NCI-H2107 treated with DMSO at 0.1 percent for 48 hours (cell line): ENCODE measurements around the gene COMMD6.
A peak's percentile ranks its signal among the peaks of the same experiment; 100 is the strongest.
"Not testable (repeated sequence)": the region's sequence is repeated elsewhere in the genome, so short reads cannot be mapped to it uniquely, and the experiment has no call there.

ENCODE experiments used
- DNase-seq: peaks from one replicate; lab custom pipeline; 2025; ENCODE audit not compliant: unreplicated experiment; lab: John Stamatoyannopoulos, UW

Gene COMMD6

DNA sequence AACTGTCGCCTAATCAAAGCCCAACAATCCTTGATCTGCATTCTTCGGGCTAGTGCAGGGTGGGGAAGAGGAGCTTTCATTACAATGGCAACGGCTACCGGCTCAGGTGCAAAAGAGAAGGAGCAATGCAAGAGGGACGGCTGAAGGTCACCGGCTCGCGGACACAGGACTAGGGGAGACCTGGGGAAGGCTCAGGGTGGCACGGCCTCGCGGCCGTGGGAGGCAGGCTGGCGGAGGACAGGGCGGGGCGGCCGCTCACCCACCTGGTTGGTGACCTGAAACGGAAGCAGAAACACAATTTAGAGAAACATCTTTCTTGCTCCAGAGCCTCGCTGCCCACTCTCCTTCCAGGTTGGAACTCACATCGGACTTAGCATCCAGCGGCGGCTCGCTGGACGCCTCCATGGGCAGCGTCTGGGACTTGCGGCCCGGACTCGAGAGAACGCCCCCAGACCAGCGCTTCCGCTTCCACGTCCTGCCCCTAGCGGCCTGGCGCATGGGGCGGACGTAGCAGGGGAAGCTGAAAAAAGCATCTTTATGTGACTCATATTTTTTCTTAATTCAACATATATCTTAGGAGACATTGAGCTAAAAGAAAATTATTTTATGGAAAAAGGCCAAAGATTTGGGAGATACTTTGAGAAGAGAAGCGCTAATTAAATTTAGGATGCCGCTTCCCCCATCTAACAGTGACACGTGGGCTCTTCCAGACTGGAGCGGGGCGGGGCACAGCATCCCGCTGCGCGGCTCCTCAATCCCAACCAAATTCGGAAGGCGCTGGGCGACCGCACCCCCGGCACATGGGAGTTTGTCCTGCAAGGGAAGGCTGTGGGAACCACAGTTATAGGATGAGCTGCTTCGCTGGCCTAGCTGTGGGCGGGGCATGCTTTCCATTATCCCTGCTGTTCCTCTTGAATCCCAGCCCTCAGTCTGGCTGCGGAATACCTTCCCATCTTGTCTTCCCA lies at the start of gene COMMD6:
COMMD6 (minus strand) TSS at position 441 of the 965 bp plus-strand sequence; CDS start at position 405, 36 bp downstream.
- peak; percentile 97 for DNase-seq

DNA sequence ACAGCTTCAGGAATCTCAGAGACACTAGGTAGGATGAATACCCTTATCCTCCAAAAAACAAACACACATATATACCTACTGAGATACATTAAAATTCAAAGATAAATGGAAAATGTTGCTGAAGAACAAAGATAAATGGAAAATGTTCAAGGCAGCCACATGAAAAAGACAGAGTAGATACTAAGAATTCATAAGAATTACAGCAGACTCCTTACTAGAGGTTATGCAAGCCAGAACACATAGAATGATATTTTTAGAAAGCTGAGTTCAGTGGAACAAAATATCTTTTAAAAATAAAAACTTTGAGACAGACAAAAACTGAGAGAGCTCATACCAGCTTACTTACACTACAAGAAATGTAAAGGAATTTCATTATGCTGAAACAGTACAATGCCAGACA lies 47.5 kb upstream of the COMMD6 start:
- DNase-seq: no peak

DNA sequence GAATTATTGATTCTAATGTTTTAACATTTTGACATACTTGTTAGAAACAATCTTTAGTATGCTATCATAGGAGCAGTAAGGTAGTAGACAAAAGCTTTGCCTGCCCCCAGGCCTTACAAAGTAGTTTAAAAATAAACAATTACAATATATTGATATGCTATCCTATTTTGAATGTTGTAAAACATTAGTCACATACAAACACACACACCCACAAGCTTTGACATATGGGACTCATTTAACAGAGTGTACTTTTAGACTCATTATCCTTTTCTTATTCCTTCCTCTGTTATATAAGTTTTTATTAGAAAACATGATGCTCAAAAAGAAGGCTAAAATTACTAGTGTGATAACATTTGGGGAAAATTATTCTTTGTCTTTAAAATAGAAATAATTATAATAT lies 45.5 kb upstream of the COMMD6 start:
- DNase-seq: no peak

DNA sequence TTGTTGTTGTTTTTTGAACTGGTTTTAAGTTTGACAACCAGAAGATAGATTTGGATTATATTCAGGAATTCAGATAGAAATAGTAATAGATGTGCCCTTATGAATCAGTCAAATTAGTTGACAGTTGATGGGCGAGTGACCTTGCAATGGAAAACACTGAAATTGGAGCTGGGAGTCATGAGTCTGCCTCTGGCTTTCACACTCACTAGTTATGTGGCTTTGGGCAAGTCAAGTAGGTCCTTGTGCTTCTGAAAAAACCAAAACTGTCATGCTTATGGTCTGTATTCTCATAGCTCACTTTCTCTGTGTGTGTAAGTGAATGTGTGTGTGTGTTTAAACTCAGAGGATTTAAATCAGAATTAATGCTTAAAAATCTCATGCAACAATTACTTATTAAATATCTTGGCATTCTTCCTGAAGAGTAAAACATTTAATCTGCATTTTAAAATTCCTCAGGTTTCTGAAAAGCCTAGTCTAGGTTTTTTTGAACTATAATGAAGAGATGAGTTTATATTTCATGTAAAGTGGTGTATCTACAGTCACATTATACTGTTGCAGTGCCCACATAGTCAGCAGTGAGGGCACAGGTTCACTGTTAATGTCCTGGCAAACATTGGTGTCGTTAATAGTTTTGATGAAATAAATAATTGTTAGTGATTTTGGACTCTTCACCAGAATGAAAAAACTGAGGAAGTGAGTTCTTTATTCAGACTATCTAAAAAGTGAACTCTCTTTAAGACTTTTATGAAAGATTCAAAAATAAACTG lies 44.4 kb upstream of the COMMD6 start:
- peak; percentile 13 for DNase-seq

DNA sequence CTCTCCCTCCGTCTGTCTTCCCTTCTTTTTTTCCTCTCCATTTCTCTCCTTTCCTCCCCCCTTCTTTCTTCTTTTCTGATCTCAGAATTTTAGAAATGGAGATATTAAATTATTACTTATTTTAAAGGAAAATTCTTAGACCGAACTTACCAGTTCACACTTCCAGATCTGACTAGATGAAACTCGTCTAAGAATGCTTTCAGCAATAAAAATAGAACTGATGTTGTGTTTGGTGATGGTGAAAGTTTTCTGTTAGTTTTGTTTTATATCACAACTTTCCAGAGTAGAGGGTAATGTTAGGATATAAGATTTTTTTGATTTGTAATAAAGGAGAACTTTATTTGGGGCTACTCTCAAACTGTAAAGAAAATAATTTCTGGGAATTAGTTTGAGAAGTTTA lies 41.9 kb upstream of the COMMD6 start:
- no peak for DNase-seq

DNA sequence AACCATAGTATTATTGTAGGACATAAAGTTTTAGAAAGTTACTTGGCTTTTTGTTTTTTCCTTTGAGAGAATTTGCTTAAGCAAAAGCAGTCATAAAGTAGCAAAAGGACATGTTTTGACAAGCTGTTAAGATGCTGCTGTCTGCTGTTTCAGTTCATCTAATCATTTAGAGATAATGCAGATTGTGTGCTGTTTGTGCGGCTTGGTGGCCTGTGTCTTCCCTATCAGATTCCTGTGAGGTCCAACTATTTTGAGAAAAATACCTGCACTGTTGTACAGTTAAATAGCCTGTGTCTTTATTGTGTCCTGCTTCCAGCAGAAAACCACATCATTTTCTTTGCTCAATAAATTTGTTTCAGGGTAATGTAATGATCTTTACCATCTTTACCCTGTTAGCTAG lies 31.9 kb upstream of the COMMD6 start:
- DNase-seq: no peak

DNA sequence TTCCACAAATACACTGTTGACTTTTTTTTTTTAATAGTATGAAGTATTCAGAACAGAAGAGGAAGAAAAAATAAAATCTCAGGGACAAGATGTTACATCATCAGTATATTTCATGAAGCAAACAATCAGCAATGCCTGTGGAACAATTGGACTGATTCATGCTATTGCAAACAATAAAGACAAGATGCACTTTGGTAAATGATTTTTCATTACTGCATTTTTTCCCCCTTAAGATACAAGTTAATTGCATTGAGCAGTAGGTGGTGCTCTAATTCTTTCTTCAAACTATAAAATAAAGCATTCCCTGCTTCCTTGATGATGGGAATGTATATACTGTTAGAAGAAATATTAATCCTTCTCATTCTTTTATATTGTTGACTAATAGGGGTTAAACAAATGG lies 29.0 kb upstream of the COMMD6 start:
- no peak for DNase-seq

DNA sequence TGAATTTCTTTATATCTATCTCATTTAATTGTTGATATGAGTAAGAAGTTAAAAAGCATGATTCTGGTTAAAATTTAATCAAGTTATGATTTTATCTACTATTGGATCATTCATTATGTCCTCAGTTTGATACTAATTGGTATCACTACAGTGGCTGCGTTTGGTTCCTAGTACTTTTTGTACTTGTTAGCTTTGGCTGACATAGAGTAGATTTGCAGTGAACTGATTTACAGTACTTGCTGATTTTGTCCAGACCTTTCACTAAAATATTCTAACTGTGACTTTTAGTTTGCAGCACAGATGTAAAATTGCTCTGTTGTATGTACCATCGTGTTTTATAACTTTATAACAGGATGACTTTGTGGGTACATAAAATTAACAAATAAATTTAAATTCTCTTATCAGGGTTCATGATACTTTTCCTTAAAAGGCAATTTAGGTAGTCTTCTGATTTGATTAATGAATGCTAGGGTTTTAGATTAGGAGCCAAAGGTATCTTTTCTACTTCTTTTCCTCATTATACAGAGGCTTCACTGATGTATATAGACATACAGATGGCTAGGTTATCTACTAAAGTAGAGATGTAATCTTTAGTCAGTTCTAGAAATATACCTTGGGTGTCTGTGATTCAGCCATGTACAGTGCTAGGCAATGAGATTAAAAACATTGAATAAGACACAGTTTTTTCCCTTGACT lies 20.7 kb upstream of the COMMD6 start:
- no peak for DNase-seq

DNA sequence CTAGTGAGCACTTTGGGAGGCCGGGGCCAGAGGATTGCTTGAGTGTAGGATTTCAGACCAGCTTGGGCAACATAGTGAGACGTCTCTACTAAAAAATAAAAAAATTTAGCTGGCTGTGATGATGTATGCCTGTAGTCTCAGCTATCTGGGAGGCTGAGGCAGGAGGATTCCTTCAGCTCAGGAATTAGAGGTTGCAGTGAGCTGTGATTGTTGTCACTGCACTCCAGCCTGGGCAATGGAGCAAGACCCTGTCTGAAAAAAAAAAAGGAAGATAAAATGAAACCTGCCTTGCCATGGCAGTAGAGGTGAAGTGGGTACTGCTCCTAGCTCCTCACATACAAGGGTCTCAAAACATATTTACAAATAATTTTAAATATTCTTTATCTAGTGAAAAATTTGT lies 19.3 kb upstream of the COMMD6 start:
- DNase-seq: no peak

DNA sequence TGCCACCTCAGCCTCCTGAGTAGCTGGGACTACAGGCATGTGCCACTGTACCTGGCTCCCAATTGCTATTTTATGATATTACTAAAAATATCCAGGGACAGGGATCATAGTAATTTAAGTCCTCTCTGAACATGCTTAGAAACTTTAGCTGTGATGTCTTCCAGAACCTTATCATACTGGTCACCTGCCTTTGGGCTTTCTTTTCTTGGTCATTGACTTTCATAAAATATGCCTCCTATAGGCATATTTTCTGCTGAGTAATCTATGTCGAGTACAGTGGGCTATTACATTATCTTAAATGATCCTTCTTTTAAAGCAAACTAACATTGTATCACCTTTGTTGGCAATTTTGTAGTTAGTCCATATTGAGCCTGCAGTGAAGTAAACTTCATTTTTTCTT lies 18.2 kb upstream of the COMMD6 start:
- no peak for DNase-seq

DNA sequence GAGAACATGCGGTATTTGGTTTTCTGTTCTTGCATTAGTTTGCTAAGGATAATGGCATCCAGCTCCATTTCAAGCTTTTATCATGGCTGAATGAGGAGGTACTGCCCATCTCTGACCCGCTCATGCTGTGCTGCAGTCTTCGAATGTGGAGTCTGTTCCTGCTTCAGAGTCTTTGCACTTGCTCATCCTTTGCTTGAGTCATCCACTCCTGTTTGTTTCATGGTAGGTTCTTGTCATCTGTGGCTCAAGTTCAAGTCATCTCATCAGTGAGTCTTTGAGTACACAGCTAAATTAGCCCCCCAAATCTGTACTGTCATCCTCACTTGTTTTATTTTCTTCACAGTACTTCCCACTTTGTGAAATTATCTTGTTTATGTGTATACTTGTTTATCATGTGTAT lies 17.3 kb upstream of the COMMD6 start:
- no peak for DNase-seq

DNA sequence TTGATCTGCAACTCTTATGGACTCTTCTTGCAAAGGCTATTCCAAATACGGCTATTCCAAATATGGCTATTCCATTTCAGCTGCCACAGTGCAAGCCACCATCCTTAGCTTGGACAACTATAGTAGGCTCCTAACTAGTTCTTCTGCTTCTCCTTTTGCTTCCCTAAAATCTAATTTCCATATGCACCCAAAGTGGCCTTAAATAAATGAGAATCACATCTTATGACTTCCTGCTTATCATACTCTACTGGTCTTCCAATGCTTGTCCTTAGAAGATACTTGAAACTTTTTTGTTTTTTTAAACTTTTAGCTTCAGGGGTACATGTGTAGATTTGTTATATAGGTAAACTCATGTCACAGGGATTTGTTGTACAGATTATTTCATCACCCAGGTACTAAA lies 16.8 kb upstream of the COMMD6 start:
- no peak for DNase-seq

DNA sequence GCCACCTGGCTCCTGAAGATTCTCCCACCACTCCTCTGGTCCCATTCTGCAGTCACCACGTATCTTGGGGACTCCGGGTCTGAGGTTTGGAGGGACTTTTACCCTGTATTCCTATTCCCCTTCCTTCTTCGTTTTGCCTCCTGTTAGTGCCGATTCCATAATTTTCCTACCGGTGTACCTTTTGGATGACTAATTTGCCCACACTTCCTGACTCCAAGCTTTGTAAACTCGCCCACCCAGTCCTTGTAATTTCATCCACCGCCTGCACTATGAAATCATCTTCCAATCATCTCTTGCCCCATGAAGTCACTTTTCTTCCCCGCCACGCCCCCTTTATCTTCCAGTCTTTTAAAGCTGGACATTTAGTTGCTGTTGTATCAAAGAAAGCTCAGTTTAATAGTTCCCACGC lies 12.5 kb upstream of the COMMD6 start:
- no peak for DNase-seq

DNA sequence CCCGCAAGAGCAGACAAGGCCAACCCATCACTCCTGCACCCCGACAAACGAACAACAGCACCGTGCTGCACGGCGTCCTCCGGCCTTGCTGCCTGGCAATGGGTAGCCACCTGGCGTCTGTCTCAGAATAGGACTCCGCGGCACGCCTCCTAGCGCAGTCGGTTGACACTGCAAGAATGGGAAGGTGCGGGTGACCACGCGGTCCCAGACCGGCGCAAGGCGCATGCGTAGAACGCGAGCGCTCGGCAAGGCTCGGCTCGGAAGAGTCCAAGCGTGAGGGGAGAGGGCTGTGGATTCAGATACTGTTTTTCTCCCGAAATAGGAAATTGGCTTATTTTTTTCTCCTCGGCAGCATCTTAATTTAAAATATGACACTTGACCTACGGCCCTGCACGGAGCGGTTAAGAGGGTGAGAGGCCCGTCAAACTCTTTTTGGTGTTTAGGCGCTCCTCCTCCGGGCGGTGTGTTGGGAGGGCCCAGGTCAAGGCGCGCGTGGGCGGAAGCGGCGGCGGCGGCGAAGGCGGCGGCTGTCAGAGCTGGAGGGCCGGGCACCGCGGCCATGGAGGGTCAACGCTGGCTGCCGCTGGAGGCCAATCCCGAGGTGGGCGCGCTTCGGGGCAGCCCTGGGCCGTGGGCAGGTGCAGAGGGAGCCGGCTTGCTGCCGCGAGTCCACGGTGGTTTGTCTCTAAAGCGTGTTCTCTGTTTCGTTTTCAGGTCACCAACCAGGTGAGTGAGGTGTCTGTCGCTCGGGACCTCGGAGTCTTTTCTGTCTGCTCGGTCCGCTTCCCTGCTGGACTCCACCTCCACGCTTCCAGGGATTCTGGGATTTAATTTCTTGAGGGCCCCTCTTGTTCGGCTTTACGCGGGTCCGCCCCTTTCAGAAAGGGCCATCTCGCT lies 11.9 kb upstream of the COMMD6 start, which contains the start of gene UCHL3:
UCHL3 (plus strand) TSS at position 530 of the 897 bp plus-strand sequence; CDS start at position 560, 30 bp downstream.
- DNase-seq: peak; percentile 90

DNA sequence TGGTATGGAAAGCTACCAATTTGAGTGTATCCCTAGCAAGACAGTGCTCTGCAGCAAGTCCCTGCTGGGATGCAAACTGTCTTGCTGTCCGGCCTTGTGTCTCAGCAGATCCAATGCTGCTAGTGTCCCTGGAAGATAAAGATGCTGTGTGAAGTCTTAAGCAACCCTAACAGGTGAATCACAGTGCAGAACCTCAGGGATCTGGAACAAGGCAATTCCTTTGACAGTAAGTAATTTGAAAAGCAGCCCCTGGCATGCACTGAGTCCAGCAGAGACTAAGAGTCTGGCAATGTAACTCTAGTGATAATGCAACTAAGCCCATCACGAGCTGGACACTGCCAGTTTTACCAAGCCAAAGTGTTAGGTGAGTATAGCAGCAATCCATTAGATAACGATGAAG lies 10.3 kb upstream of the COMMD6 start:
- no peak for DNase-seq

DNA sequence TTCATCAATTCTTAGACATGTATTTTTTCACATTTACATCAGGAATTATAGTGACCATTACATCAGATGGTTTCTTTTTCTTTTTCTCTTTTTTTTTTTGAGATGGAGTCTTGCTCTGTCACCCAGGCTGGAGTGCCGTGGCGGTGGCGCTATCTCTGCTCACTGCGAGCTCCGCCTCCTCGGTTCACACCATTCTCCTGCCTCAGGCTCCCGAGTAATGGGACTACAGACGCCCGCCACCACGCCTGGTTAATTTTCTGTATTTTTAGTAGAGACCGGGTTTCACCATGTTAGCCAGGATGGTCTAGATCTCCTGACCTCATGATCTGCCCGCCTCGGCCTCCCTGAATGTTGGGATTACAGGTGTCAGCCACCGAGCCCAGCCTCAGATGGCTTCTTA lies 7.7 kb upstream of the COMMD6 start:
- not testable (repeated sequence) for DNase-seq

DNA sequence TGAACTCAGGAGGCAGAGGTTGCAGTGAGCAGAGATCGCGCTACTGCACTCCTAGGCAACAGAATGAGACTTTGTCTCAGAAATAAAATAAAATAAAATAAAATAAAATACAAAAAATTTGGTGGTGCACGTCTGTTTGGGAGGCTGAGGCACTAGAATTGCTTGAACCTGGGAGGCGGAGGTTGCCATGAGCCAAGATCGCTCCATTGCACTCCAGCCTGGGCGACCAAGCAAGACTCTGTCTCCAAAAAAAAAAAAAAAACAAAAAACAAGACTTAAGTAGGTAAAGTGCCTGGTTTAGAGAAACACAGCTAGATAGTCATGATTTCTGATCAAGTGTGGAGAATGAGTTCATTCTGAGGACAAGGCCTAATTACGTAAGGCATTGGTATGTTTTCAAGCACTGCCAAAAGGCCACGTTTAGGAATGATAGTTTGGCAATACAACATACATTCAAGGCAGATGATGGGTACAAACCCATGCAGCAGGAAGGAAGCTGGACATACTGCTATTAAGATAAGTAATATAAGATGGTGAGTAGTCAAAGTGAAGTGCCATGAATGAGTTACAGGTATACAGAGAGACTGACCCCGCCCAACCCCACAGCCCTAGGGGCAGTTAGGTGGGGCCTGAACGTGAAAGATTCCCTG lies 7.2 kb upstream of the COMMD6 start:
- DNase-seq: no peak

DNA sequence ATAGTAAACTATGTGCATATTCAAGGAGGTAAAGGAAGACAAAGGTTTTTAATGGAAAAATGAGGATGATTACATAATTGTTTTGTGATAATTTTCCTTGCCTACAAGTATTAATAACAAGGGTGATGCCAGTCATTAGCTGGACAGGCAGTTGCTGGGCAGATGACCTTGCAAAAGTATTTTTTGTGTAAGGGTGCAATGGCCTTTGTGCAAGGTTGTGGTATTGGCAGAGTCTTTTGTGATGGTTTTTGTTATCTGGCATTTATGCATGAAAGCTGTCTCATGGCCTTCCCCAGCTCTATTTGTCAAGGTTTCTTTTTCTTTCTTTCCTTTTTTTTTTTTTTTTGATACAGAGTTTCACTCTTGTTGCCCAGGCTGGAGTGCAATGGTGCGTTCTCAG lies 4.3 kb upstream of the COMMD6 start:
- DNase-seq: no peak

DNA sequence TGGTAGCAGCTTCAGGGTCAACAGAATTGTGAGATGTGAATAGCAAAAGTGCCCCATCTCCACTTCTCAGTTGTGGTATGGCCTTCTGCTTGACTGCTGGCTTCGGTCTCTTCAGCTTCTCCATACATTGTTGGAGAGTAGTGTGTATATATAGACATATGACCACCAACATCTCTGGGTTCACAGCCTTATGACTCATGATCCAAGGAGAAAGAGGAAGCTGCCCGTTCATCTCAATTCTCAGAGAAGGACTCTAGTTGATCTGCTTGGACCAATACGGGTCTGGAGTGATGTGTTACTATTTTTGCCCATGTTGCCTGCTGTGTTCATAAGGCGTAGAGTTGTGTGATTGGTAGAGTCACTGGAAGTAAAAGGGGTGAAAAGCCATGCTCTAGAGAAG lies 3.6 kb upstream of the COMMD6 start:
- DNase-seq: no peak

DNA sequence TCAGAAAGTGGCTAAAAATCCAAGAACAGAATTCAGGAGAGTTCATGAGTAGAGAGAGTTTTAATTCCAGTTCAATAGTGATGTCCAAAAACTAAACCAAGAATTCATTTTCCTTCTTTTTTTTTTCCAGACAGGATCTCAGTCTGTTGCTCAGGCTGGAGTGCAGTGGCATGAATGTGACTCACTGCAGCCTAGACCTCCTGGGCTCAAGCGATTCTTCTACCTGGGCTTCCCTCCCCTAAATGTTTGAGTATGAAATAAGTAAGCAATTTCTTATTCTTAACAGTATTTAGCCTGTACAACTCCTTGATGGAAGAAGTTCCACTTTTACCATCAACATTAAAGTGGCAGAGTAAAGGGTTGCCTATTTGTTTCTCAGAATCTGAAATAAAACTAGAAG lies 3.8 kb downstream of the COMMD6 start:
- DNase-seq: no peak
